ENCODE results near the gene SORCS2. TPM values are rescaled to one million over a fixed set of nuclear protein-coding genes. Genes with fewer than 3 reads are reported as not detected.

SORCS2 gene
- polyA plus RNA-seq, 1 donor from 2014 or later: 1.0 TPM

- H3K79me2 ChIP-seq (replicated peaks; ENCODE audit: insufficient read depth, low read length): no peaks in the 10 kb centered on the region
- no peaks in the 10 kb centered on the region for H3F3A ChIP-seq (ENCODE audit: insufficient read depth, low read length, poor library complexity, severe bottlenecking)
- H3K9ac ChIP-seq (ENCODE audit: low read length): no peak overlapping the region
- H4K20me1 ChIP-seq (ENCODE audit: insufficient read depth): no peaks in the 10 kb centered on the region
- no peak overlapping the region for H3K4me3 ChIP-seq (ENCODE audit: low read length)
- no peaks in the 10 kb centered on the region for H3K36me3 ChIP-seq (ENCODE audit: insufficient read depth, low read length)
- no peak overlapping the region for H2AFZ ChIP-seq (ENCODE audit: low read depth, low read length)
- H3K4me2 ChIP-seq (ENCODE audit: low read length): no peak overlapping the region
- H3K9me3 ChIP-seq (ENCODE audit: low read length): no peaks in the 10 kb centered on the region
- H3K27me3 ChIP-seq (ENCODE audit: insufficient read depth, low read depth, low read length): peaks cover 5% of the 10 kb centered on the region
- H3K9me2 ChIP-seq (ENCODE audit: insufficient read depth, low read length): no peaks in the 10 kb centered on the region
- TF ChIP-seq RAD21 (conservative IDR thresholded peaks at IDR 0.05): no peak
- TF ChIP-seq EP300 (conservative IDR thresholded peaks at IDR 0.05; ENCODE audit: poor library complexity, severe bottlenecking): no peak
- TF ChIP-seq EZH2 (IDR thresholded peaks at IDR 0.05; ENCODE audit: borderline replicate concordance, insufficient read depth, low read length, poor library complexity, severe bottlenecking): no peak
- TF ChIP-seq POLR2AphosphoS5 (IDR thresholded peaks at IDR 0.05): no peak
- TF ChIP-seq, protein P1, sequence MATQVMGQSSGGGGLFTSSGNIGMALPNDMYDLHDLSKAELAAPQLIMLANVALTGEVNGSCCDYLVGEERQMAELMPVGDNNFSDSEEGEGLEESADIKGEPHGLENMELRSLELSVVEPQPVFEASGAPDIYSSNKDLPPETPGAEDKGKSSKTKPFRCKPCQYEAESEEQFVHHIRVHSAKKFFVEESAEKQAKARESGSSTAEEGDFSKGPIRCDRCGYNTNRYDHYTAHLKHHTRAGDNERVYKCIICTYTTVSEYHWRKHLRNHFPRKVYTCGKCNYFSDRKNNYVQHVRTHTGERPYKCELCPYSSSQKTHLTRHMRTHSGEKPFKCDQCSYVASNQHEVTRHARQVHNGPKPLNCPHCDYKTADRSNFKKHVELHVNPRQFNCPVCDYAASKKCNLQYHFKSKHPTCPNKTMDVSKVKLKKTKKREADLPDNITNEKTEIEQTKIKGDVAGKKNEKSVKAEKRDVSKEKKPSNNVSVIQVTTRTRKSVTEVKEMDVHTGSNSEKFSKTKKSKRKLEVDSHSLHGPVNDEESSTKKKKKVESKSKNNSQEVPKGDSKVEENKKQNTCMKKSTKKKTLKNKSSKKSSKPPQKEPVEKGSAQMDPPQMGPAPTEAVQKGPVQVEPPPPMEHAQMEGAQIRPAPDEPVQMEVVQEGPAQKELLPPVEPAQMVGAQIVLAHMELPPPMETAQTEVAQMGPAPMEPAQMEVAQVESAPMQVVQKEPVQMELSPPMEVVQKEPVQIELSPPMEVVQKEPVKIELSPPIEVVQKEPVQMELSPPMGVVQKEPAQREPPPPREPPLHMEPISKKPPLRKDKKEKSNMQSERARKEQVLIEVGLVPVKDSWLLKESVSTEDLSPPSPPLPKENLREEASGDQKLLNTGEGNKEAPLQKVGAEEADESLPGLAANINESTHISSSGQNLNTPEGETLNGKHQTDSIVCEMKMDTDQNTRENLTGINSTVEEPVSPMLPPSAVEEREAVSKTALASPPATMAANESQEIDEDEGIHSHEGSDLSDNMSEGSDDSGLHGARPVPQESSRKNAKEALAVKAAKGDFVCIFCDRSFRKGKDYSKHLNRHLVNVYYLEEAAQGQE (IDR thresholded peaks at IDR 0.05; ENCODE audit: borderline replicate concordance): no peak
- TF ChIP-seq, protein P2, sequence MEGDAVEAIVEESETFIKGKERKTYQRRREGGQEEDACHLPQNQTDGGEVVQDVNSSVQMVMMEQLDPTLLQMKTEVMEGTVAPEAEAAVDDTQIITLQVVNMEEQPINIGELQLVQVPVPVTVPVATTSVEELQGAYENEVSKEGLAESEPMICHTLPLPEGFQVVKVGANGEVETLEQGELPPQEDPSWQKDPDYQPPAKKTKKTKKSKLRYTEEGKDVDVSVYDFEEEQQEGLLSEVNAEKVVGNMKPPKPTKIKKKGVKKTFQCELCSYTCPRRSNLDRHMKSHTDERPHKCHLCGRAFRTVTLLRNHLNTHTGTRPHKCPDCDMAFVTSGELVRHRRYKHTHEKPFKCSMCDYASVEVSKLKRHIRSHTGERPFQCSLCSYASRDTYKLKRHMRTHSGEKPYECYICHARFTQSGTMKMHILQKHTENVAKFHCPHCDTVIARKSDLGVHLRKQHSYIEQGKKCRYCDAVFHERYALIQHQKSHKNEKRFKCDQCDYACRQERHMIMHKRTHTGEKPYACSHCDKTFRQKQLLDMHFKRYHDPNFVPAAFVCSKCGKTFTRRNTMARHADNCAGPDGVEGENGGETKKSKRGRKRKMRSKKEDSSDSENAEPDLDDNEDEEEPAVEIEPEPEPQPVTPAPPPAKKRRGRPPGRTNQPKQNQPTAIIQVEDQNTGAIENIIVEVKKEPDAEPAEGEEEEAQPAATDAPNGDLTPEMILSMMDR (IDR thresholded peaks at IDR 0.05; ENCODE audit: poor library complexity, severe bottlenecking): no peak
- TF ChIP-seq SMC3 (conservative IDR thresholded peaks at IDR 0.05; ENCODE audit: poor library complexity): no peak
- no peak for TF ChIP-seq MXI1 (conservative IDR thresholded peaks at IDR 0.05; ENCODE audit: poor library complexity, severe bottlenecking)
- TF ChIP-seq TAF1 (IDR thresholded peaks at IDR 0.05; ENCODE audit: low read depth): no peak
- H3K27ac ChIP-seq (ENCODE audit: low read length): no peak overlapping the region
Measured at GRCh38 chr4:7303561-7303960, 111.2 kb downstream of the SORCS2 start.

- H3K9ac ChIP-seq (ENCODE audit: low read length): no peak overlapping the region
- no peak overlapping the region for H2AFZ ChIP-seq (ENCODE audit: low read depth, low read length)
- H3K9me2 ChIP-seq (ENCODE audit: insufficient read depth, low read length): no peaks in the 10 kb centered on the region
- no peak overlapping the region for H3K4me2 ChIP-seq (ENCODE audit: low read length)
- no peaks in the 10 kb centered on the region for H3K9me3 ChIP-seq (ENCODE audit: low read length)
- no peaks in the 10 kb centered on the region for H3K36me3 ChIP-seq (ENCODE audit: insufficient read depth, low read length)
- no peaks in the 10 kb centered on the region for H4K20me1 ChIP-seq (ENCODE audit: insufficient read depth)
- H3K79me2 ChIP-seq (replicated peaks; ENCODE audit: insufficient read depth, low read length): no peaks in the 10 kb centered on the region
- H3K27me3 ChIP-seq (ENCODE audit: insufficient read depth, low read depth, low read length): peaks cover 5% of the 10 kb centered on the region
- no peak overlapping the region for H3K27ac ChIP-seq (ENCODE audit: low read length)
- TF ChIP-seq TAF1 (IDR thresholded peaks at IDR 0.05; ENCODE audit: low read depth): no peak
- TF ChIP-seq EZH2 (IDR thresholded peaks at IDR 0.05; ENCODE audit: borderline replicate concordance, insufficient read depth, low read length, poor library complexity, severe bottlenecking): no peak
- TF ChIP-seq, protein P2 (IDR thresholded peaks at IDR 0.05; ENCODE audit: poor library complexity, severe bottlenecking): no peak
- TF ChIP-seq RAD21 (conservative IDR thresholded peaks at IDR 0.05): no peak
- TF ChIP-seq SMC3 (conservative IDR thresholded peaks at IDR 0.05; ENCODE audit: poor library complexity): no peak
- TF ChIP-seq, protein P1 (IDR thresholded peaks at IDR 0.05; ENCODE audit: borderline replicate concordance): no peak
- no peak for TF ChIP-seq POLR2AphosphoS5 (IDR thresholded peaks at IDR 0.05)
- no peak for TF ChIP-seq MXI1 (conservative IDR thresholded peaks at IDR 0.05; ENCODE audit: poor library complexity, severe bottlenecking)
- TF ChIP-seq EP300 (conservative IDR thresholded peaks at IDR 0.05; ENCODE audit: poor library complexity, severe bottlenecking): no peak
- no peak overlapping the region for H3K4me3 ChIP-seq (ENCODE audit: low read length)
- no peaks in the 10 kb centered on the region for H3F3A ChIP-seq (ENCODE audit: insufficient read depth, low read length, poor library complexity, severe bottlenecking)
Measured at GRCh38 chr4:7304436-7304835, 112.1 kb downstream of the SORCS2 start.

Data from neural cell (in vitro differentiated cells).